Erythroblast (primary cell): ENCODE results near the gene TCF7L2.

Source experiments
- GATA1 ChIP-seq: IDR thresholded peaks from 2 replicates; pipeline ENCODE4 v1.6.1; 2011; ENCODE audit warnings: low read depth, mild to moderate bottlenecking, control low read depth, low read length, moderate library complexity
- POLR2A ChIP-seq: IDR thresholded peaks from 2 replicates; pipeline ENCODE4 v1.6.1; 2011; ENCODE audit warnings: mild to moderate bottlenecking, low read length

GRCh38 chr10:113179966-113180365 is 229.9 kb downstream of the TCF7L2 start:
- TF ChIP-seq POLR2A (no peak), GATA1 (no peak)
